Measurements from ENCODE around the gene UBE2J1. TPM values are rescaled to one million over a fixed set of nuclear protein-coding genes. Genes with fewer than 3 reads are reported as not detected.

Gene UBE2J1
- total RNA-seq, 1 donor from 2014 or later = 13.1 TPM

DNA sequence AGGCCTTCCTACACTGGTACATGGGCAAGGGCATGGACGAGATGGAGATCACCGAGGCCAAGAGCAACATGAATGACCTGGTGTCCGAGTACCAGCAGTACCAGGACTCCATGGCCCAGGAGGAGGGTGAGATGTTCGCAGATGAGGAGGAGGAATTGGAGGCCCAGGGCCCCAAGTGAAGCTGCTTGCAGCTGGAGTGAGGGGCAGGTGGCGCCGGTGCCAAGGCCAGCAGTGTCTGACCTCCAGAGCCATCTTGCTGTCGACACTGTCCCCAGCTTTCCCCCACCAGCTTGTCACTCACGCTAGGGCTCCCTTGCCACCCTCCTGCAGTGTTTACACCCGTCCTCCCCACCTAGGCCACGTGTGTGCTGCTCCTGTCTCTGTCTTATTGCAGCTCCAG, 49.6 kb downstream of the UBE2J1 start:
- intact Hi-C loops (cut with micrococcal nuclease) = no loop called here
- DNase-seq = no peak
- H3K27ac ChIP-seq (replicated peaks) = no peak overlapping the region
- H3K9me3 ChIP-seq (replicated peaks) = no peaks in the 10 kb centered on the region
- TF ChIP-seq, protein P1, sequence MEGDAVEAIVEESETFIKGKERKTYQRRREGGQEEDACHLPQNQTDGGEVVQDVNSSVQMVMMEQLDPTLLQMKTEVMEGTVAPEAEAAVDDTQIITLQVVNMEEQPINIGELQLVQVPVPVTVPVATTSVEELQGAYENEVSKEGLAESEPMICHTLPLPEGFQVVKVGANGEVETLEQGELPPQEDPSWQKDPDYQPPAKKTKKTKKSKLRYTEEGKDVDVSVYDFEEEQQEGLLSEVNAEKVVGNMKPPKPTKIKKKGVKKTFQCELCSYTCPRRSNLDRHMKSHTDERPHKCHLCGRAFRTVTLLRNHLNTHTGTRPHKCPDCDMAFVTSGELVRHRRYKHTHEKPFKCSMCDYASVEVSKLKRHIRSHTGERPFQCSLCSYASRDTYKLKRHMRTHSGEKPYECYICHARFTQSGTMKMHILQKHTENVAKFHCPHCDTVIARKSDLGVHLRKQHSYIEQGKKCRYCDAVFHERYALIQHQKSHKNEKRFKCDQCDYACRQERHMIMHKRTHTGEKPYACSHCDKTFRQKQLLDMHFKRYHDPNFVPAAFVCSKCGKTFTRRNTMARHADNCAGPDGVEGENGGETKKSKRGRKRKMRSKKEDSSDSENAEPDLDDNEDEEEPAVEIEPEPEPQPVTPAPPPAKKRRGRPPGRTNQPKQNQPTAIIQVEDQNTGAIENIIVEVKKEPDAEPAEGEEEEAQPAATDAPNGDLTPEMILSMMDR (IDR thresholded peaks at IDR 0.05; ENCODE audit: borderline replicate concordance) = no peak
- no peaks in the 10 kb centered on the region for H3K27me3 ChIP-seq (ENCODE audit: low read depth)
- no peak overlapping the region for H3K4me3 ChIP-seq
- no peaks in the 10 kb centered on the region for H3K36me3 ChIP-seq
- peaks cover 15% of the 10 kb centered on the region for H3K4me1 ChIP-seq

DNA sequence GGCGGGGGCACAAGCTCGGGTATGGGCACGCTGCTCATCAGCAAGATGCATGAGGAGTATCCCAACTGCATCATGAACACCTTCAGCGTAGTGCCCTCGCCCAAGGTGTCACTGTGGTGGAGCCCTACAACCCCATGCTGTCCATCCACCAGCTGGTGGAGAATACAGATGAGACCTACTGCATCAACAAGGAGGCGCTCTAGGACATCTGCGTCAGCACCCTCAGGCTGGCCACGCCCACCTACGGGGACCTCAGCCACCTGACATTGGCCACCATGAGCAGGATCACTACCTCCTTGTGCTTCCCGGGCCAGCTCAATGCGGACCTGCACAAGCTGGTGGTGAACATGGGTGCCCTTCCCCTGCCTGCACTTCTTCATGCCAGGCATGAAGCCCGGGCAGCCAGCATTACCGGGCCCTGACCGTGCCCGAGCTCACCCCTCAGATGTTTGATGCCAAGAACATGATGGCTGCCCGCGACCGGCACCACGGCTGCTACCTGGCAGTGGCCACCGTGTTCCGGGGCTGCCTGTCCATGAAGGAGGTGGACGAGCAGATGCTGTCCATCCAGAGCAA, 50.2 kb downstream of the UBE2J1 start:
- H3K9me3 ChIP-seq (replicated peaks) = no peaks in the 10 kb centered on the region
- intact Hi-C loops (cut with micrococcal nuclease) = no loop called here
- no peak for DNase-seq
- H3K27me3 ChIP-seq (ENCODE audit: low read depth) = no peaks in the 10 kb centered on the region
- no peak overlapping the region for H3K27ac ChIP-seq (replicated peaks)
- H3K4me1 ChIP-seq = peaks cover 18% of the 10 kb centered on the region
- no peaks in the 10 kb centered on the region for H3K36me3 ChIP-seq
- no peak overlapping the region for H3K4me3 ChIP-seq
- TF ChIP-seq, protein P1 (IDR thresholded peaks at IDR 0.05; ENCODE audit: borderline replicate concordance) = no peak

DNA sequence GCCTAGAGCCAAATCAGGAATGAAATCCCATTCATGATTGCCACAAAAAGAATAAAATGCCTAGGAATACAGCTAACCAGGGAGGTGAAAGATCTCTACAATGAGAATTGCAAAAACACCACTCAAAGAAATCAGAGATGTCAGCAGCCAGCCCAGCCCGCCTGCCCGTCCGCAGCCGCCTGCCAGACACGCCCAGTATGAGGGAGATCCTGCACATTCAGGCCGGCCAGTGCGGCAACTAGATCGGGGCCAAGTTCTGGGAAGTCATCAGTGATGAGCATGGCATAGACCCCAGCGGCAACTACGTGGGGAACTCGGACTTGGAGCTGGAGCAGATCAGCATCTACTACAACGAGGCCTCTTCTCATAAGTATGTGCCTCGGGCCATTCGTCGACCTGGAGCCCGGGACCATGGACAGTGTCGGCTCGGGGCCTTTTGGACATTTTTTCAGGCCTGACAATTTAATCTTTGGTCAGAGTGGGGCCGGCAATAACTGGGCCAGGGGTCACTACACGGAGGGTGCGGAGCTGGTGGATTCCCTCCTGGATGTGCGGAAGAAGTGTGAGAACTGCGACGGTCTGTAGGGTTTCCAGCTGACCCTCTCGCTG, 50.8 kb downstream of the UBE2J1 start:
- Histone ChIP-seq H3K4me1 (peaks cover 18% of the 10 kb centered on the region), H3K9me3 (replicated peaks) (no peaks in the 10 kb centered on the region), H3K4me3 (no peak overlapping the region), H3K36me3 (no peaks in the 10 kb centered on the region), H3K27me3 (ENCODE audit: low read depth) (no peaks in the 10 kb centered on the region), H3K27ac (replicated peaks) (no peak overlapping the region)
- TF ChIP-seq, protein P1 (IDR thresholded peaks at IDR 0.05; ENCODE audit: borderline replicate concordance) = no peak
- intact Hi-C loops (cut with micrococcal nuclease) = no loop called here
- no peak for DNase-seq

DNA sequence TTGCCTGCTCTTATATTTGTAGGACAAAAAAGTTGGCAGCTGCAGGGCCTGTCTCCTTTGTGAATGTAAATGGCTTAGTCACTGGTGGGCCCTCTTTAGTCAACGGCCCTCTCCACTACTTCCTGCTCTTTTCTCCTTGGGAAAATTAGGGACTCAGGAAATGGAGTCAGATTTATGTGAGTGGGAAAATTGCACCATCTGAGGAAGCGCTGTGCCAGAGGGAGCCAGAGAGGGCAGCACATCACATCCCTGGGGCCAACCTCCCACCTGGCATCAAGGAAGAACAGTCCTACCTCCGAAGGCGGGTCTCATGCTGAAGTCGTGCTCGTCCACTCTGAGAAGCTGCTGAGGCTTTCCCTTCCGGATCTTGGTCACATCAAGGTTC, 53.1 kb downstream of the UBE2J1 start:
- DNase-seq = no peak
- Histone ChIP-seq H3K27me3 (ENCODE audit: low read depth) (no peaks in the 10 kb centered on the region), H3K27ac (replicated peaks) (no peak overlapping the region), H3K4me1 (peaks cover 18% of the 10 kb centered on the region), H3K4me3 (no peak overlapping the region), H3K9me3 (replicated peaks) (no peaks in the 10 kb centered on the region), H3K36me3 (no peaks in the 10 kb centered on the region)
- intact Hi-C loops (cut with micrococcal nuclease) = no loop called here
- TF ChIP-seq, protein P1 (IDR thresholded peaks at IDR 0.05; ENCODE audit: borderline replicate concordance) = no peak

DNA sequence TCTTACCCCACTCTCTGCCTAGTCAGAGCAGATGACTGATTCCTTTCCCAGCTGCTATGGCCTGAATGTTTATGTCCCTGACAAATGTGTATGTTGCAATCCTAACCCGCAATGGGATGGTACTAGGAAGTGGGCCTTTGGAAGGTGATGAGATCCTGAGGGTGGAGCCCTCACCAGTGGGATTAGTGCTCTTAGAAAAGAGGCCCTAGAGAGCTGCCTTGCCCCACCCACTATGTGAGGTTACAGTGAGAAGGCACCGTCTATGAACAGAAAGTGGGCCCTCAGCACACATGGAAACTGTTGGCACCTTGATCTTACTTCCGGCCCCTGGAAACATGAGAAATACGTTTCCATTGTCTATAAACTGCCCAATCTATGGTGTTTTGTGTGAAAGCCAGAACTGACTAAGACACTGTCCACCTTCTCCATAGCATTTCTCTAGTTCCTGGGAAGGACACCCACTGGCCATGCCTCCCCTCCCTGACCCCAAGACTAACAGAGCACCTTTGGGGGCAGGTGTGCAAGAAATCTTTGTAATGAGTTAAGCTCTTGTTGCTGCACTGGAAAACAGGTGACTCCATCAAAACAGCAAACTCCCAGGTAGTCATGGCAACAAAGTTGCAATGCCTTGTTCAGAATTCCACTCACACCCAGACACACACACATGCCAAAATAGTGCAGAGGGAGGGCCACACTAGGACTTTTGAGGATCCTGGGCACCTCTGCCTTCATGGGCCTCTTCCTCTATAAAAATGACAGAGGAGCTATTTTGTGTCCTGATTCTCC, 53.6 kb downstream of the UBE2J1 start:
- H3K27ac ChIP-seq (replicated peaks) = peak overlapping the region; percentile 70
- intact Hi-C loops (cut with micrococcal nuclease) = no loop called here
- H3K27me3 ChIP-seq (ENCODE audit: low read depth) = no peaks in the 10 kb centered on the region
- no peak for DNase-seq
- no peaks in the 10 kb centered on the region for H3K9me3 ChIP-seq (replicated peaks)
- peaks cover 18% of the 10 kb centered on the region for H3K4me1 ChIP-seq
- H3K36me3 ChIP-seq = no peaks in the 10 kb centered on the region
- H3K4me3 ChIP-seq = no peak overlapping the region
- TF ChIP-seq, protein P1 (IDR thresholded peaks at IDR 0.05; ENCODE audit: borderline replicate concordance) = no peak

Data from left ventricle myocardium inferior (tissue), 1 donor.